GM19043 (cell line): ENCODE results near the gene BRAF.
"Not testable (repeated sequence)": the region's sequence is repeated elsewhere in the genome, so short reads cannot be mapped to it uniquely, and the experiment has no call there.

Experiments
- ATAC-seq: cut with Tn5 transposase; IDR thresholded peaks from one replicate; pipeline ENCODE4 v1.9.1; 2021; ENCODE audit warnings: low read depth; ENCODE audit not compliant: unreplicated experiment

Gene BRAF

DNA sequence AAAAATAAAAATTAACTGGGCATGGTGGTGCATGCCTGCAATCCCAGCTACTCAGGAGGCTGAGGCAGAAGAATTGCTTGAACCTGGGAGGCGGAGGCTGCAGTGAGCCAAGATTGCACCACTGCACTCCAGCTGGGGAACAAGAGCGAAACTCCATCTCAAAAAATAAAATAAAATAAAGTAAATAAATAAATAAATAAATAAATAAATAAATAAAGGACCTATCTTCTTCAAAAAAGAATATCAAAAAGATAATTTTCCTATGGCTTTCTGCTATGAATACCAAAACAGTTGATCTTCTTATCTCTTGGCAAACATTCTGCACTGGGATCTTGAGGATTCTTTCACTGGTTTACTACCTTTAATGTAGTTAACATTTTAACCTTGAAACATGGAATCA lies 41.9 kb downstream of the BRAF start:
- ATAC-seq: not testable (repeated sequence)

DNA sequence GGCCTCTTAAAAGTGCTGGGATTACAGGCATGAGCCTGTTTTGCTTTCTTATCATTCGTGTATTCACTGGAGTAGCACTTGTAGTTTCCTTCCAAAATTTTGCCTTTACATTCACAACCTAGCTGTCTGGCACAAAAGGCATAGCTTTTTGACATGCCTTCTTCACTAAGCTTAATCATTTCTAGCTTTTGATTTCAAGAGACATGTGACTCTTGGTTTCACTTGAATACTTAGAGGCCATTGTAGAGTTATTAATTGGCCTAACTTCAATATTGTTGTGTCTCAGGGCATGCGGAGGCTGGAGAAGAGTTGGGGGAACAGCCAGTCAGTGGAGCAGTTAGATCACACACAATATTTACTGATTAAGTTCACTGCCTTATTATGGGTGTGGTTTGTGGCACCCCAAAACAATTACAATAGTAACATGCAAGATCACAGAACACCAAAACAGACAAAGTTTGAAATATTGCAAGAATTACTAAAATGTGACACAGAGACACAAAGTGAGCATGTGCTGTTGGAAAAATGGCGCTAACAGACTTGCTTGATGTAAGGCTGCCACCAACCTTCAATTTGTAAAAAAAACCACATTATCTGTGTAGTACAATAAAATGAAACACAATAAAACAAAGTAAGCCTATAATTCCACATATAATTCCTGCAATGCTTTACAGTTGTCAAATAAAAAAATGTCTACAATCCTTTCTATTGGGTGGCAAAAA lies 43.1 kb downstream of the BRAF start:
- ATAC-seq: peak; percentile 48

DNA sequence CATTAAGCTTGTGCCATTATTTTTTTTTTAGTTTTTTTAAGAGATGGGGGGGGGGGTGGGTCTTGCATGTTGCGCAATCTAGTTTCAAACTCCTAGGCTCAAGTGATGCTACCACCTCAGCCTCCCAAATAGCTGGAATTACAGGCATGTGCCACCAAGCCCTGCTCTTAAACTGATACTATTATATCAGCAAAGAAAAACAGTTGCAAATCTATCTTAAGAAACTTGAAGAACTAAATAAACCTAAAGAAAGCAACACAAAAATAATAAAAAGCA lies 47.5 kb downstream of the BRAF start:
- no peak for ATAC-seq

DNA sequence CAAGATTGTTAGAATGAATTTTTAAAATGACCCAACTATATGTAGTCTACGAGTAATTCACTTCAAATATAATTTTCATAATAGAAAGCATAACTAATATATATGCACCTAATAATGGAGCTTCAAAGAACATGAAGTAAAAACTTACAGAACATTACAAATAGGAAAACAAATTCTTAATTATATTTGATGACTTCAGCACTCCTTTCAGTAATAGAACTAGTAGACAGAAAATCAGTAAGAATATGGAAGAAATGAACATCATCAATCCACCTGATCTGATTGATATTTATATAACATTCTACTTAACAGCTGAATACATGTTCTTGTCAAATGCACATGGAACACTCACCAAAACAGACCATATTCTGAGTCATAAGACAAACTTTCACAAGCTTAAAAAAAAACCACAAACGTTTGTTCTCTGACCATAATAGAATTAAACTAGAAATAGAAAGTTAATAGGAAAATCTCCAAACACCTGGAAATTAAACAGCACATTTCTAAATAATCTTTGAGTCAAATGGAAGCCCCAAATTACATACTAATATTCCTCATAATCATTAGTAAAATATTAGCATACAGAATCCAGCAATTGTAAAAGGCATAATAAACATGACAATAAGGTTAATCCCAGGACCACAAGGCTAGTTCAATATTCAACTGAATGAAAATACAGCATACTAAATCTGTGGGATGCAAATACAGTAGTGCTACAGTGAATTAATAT lies 48.0 kb downstream of the BRAF start:
- ATAC-seq: peak; percentile 78

DNA sequence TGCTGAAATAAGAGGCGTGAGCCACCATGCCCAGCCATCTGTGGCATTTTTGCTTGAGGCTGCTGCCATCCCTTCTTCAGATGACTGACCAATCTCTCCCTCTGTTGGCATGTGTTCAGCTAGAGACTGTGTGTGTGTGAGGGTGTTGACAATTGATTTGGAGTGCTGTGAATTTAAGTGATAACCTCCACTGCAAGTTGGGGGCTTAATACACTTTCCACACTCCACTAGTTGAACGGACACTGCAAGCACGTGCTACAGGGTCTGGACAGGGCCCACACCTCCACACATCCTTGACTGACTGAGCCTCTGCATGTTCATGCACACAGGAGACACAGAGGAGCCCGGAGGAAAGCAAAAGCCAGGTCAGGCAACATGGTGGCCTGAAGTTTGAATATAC lies 51.3 kb downstream of the BRAF start:
- no peak for ATAC-seq

DNA sequence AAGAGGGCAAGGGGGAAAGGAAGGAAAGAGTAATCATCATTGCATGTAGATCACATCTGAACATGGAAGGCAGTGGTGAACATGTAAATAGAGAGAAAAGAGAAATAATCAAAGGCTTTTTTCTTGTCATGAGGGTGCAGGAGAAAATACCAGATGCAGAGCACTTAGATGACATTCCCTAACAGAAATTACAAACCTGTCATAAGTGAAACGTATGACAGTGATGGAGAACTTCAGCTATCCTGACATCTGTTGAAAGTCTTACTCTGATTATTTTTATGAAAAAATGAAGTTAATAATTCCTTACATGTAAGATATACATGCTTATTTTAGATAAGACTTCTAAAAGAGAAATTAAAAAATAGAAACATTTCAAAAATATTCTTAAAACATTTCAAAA lies 54.7 kb downstream of the BRAF start:
- no peak for ATAC-seq

DNA sequence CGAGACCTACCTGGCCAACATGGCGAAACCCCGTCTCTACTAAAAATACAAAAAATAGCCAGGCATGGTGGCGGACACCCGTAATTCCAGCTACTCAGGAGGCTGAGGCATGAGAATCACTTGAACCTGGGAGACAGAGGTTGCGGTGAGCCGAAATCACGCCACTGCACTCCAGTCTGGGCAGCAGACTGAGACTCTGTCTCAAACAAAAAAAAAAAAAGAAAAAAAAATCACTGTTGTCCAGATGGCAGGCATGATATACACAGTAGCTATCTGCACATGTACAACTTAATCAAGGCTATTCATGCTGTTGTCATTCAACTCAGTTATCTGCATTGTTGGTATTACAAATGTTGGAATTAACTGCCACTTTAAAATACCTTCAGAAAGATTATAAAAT lies 55.3 kb downstream of the BRAF start:
- no peak for ATAC-seq

DNA sequence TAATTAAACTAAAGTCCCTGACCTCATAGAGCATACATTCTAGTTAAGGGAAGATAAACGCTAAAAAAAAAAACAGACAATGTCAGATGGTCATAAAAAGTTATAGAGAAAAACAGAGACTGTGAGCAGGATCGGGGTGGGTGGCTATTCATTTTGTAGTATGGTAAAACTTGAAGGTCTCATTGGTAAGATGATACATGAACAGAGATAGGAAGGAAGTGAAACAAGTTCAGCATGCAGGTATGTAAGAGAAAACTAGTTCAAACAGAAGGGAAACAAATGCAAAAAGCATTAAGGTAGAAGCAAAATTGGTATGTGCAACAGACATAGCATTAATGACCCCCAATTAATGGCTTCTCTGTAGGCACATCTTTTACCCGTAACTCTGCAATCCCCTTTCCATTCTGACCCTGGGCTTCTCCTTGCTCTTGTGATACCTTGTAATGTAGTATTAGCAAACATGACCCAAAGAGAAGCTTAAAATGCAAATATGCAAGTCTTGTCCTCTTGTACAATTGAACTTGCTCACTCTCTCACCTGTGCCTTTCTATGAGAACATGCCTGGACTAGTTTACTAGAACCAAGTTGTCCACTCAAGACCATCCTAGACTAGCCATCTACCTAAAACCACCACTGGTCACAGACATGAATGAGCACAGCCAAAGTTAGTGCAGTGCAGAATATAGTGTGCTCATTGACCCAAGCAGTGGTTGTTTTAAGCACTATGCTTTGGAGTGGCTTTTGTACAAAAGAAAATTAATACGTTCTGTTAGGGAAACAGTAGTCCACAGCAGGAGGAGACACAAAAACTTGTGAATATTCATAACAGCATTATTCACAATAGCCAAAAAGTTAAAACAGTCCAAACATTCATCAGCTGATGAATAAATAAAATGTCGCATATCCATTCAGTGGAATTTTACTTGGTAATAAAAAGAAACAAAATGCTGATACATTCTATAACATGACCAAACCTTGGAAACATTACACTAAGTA lies 57.0 kb downstream of the BRAF start:
- ATAC-seq: no peak

DNA sequence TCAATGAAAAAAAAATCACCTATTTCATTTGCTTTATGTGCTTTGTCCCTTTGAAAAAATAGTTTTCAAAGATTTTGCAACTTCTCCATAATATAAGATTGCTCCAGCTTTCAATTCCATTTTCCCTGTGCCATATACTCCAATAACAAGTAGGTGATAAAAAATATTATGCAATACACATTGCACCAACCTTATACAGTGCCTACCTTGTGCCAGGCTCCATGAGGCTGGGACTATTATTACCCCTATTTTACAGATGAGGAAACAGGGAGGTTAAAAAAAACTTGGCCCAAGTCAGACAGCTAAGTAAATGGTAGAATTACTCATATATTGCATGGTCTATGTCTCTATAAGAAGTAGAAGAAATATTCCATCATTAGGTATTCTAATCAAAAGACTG lies 57.8 kb downstream of the BRAF start:
- ATAC-seq: no peak

DNA sequence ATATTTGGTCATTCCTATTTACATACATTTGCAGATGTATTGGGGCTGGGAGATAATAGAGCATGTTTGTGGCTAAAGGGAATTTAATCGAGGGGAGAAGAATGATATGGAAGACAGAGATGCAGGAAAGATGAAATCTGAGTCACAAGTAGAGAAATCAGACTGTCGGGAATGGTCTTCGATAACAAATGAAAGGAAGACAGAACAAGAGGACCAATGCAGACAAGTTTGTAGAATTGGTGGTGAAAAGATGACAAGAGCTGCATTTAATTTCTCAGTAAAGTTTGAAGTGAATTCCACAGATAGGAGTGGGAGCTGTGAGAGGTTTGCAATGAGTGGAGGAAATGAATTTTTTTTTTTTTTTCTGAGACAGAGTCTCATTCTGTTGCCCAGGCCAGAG lies 60.0 kb downstream of the BRAF start:
- no peak for ATAC-seq

DNA sequence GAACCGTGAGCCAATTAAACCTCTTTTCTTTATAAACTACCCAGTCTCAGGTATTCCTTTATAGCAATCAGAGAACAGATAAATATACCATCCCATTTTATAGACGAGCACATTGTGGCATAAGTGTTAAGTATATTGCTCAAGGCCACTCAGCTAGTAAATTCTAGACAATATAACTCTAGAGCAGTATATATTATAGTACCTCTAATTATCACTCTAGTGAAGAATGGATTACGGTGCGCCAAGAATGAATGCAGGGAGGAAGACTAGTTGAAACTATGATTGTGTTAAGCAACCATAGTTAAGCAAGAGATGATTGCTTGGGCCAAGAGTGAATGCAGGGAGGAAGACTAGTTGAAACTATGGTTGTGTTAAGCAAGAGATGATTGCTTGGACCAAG lies 60.9 kb downstream of the BRAF start:
- no peak for ATAC-seq

DNA sequence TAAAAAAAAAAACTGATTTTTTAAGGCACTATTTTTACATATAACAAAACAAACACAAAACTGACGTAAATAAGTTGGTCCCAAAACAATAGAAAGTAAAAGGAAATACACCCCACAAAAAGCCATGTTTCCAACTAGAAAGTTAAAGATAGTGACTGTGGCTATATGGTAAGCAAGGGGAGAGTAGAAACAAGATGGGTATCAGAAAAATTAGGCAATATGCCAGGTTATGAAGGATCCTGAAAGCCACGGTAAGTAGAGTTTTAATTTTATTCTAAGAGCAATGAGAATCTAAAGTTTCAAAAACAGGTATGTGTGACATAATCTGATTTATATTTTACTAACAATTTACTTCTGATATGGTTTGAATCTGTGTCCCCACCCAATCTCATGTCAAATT lies 61.5 kb downstream of the BRAF start:
- no peak for ATAC-seq

DNA sequence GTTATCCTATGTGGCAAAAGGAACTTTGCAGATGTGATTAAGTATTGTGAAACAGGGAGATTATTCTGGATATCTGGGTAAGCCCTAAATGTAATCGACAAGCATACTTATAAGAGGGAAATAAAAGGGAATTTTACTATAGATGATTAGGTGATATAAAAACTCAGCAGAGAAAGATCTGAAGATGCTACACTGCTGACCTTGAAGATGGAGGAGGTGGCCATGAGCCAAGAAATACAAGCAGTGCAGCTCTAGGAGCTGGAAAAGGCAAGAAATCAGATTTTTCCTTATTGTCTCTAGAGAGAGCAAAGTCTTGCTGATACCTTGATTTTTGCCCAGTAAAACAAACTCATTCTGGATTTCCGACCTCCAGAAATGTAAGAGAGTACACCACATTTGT lies 67.7 kb downstream of the BRAF start:
- ATAC-seq: no peak

DNA sequence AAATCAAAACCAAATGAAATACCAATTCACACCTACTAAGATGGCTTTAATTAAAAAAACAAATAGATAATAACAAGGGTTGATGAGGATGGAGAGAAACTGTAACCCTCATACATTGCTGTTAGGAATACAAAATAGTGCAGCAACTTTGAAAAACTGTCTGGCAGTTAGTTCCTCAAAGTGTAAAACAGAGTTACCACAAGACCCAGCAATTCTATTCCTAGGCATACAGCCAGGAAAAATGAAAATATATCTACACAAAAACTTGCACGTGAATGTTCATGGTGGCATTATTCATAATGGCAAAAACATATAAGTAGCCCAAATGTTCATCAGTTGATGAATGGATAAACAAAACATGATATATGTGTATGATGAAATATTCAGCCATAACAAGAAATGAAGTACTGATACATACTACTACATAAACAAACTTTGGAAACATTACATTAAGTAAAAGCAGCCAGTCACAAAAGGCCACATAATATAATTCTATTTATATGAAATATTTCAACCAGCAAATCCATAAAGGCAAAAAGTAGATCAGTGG lies 83.5 kb downstream of the BRAF start:
- no peak for ATAC-seq

DNA sequence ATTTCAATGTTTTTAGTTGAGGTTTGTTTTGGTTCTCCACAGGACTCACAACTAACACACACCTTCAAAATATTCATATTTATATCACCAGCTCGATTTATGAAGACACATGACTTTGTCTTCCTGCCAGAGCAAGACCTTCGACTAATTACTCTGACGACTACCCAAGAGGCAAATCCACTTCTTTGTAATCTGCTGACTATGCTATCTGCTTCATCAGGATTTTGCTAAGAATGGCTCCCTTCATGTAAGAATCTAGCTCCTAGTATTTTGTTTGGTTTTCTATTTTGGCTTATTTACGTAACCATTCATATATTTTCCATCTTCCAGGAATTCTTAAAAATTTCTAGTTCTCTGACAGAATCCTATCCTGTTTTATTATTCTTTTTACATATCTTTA lies 93.0 kb downstream of the BRAF start:
- ATAC-seq: no peak

DNA sequence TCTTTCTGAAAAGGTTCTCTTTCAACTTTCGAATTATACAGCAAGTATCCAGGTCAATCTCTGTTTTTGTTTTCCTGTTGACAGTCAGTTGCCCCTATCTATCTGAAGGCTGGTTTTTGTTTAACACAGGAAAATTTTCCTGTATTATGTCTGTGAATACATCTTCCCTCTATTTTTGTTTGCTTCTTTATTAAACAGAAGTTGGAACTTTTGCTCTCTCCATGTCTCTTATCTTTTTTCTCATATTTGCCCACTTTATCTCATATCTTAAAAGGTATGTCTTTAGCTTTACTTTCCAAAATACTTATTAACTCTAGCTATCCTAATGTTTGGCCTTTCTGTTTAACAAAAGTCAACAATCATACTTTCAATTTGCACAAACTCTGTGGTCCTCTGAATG lies 95.0 kb downstream of the BRAF start:
- no peak for ATAC-seq

DNA sequence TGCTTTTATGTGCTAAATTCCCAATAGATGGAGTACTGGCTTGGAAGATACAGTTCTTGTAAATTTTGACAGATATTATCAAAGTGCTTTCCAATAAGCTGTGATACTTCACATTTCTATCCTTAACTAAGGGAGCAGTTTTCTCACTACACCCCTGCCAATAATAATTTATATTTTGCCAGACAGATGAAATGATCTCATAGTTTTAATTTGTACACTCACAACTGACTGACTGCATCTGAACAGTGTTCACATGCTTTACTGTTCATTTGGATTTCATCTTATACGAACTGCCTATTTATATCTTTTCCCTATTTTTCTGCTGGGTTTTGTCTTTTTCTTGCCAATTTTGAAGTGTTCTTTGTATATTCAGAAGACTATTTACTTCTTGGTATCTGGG lies 96.0 kb downstream of the BRAF start:
- ATAC-seq: no peak

DNA sequence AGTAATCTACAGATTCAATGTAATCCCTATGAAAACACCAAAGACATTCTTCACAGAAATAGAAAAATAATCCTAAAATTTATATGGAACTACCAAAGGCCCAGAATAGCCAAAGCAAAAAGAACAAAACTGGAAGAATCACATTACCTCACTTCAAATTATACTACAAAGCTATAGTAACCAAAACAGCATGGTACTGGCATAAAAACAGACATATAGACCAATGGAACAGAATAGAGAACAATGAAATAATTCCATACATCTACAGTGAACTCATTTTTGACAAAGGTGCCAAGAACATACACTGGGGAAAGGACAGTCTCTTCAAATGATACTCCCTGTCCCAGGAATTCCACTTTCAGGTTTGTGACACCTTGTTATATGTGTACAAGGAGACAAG lies 107.3 kb downstream of the BRAF start:
- ATAC-seq: not testable (repeated sequence)

DNA sequence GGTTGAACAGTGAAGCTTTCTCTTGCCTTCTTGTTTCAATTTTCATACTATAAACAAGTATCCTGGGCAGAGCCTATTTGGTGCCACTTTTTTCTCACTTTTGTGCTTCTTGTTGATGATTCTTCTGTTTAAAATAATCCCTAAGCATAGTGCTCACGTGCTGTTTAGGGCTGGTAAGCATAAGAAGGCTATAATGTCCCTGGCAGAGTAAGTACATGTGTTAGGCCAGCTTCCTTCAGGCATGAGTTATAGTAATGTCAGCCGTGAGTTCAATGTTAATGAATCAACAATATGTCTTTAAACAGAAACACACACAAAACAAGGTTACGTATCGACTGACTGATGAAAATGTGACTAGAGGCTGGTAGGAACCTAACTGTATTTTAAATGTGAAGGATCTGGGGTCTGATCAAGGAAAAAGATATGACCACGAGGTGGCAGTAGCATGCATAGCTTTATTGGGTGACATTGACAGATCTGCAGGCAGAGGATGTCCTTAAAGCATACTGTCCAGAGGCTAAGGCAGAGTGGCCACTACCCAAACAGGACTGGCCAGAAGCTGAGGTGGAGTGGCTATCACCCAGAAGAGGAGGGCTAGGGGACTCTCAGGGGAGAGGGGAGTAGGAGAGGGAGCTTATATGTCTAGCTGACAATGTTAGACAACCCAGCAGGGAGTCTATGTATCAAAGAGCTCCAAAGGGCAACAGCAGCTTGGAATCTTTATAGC lies 113.7 kb downstream of the BRAF start:
- peak; percentile 76 for ATAC-seq

DNA sequence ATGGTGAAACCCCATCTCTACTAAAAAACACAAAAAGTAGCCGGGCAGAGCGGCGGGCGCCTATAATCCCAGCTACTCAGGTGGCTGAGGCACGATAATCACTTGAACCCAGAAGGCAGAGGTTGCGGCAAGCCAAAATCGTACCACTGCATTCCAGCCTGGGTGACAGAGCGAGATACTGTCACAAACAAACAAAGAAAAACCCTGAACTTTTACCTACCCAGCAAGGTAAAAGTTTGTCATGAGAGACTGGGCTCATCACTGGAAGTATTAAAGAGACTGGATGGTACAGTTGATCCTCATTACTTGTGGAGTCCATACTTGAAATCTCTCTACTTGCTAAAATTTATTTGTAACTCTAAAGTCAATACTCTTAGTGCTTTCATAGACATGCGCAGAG lies 114.3 kb downstream of the BRAF start:
- ATAC-seq: no peak

DNA sequence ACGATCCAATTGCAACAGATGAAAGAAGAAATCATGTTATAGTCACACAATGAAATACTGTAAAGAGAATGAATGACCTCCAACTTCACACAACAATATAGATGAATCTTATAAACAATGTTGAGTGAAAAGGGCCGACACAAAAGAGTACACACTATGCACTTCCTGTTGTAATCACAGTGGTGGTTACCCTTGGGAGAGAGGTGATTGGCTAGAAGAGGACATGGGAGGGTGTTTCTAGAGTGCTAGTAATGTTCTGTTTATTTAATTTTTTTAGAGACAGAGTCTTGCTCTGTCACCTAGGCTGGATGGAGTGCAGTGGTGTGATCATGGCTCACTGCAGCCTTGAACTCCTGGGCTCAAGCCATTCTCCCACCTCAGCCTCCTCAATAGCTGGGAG lies 145.8 kb downstream of the BRAF start:
- ATAC-seq: no peak
